ENCODE measurements around the gene MTPN.

DNA sequence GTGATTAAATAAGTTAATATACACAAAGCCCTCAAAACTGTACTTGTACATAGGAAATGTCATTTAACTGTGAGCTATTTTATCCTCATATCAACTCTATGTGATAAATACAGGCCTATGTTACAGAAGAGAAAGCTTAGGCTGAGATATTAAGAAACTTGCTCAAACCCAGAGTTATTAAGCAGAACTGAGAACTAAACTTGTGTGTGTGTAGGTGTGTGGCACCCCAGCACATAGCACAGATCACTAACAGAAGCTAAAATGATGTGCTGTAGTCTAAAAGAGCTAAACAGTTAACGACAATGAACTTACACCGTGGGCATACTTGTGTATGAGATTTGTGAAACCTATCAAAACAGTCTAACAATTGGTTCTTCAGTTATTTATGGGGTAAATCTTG, 34.5 kb downstream of the MTPN start:
- no peak for TF ChIP-seq POLR2A (IDR thresholded peaks at IDR 0.05)
- TF ChIP-seq, protein P1, sequence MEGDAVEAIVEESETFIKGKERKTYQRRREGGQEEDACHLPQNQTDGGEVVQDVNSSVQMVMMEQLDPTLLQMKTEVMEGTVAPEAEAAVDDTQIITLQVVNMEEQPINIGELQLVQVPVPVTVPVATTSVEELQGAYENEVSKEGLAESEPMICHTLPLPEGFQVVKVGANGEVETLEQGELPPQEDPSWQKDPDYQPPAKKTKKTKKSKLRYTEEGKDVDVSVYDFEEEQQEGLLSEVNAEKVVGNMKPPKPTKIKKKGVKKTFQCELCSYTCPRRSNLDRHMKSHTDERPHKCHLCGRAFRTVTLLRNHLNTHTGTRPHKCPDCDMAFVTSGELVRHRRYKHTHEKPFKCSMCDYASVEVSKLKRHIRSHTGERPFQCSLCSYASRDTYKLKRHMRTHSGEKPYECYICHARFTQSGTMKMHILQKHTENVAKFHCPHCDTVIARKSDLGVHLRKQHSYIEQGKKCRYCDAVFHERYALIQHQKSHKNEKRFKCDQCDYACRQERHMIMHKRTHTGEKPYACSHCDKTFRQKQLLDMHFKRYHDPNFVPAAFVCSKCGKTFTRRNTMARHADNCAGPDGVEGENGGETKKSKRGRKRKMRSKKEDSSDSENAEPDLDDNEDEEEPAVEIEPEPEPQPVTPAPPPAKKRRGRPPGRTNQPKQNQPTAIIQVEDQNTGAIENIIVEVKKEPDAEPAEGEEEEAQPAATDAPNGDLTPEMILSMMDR (IDR thresholded peaks at IDR 0.05): no peak
- no peak for TF ChIP-seq EP300 (IDR thresholded peaks at IDR 0.05)
- no peak for TF ChIP-seq POLR2AphosphoS5 (IDR thresholded peaks at IDR 0.05)
